ENCODE results near the gene SYT1.

DNA sequence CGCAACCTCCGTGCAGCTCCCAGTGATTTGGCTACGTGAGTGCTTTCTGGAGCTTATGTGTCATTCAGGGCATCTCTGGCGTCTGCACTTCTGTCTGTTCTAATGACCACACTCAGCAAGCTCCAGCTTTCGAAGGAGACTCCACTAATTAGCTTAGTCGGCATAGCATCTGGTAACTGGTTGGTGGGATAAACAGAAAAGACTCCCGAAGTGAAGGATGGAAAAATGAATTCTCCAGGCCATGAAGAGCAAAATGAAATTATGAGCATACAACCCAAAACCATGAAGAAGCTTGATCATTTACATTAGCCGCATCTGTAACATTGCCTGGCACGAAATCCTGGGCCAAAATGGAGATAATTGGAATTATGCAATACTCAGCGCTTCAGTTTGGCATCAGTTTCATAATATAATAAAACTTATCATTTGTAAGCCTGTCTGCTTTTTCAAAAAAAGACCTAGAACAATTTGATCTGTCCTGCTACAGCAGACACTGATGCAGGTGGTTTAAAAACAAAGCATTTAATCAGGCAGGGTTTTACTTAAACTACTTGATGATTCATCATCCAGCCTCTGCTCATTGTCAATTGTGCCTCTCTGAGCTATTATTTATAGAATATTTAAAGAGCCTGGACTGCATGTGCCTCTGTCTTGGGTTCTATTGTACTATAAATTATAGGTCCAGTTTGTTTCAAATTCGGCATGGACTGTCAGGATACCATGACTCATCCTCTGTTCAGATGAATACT, 87.4 kb downstream of the SYT1 start:
- TF ChIP-seq, protein P1, sequence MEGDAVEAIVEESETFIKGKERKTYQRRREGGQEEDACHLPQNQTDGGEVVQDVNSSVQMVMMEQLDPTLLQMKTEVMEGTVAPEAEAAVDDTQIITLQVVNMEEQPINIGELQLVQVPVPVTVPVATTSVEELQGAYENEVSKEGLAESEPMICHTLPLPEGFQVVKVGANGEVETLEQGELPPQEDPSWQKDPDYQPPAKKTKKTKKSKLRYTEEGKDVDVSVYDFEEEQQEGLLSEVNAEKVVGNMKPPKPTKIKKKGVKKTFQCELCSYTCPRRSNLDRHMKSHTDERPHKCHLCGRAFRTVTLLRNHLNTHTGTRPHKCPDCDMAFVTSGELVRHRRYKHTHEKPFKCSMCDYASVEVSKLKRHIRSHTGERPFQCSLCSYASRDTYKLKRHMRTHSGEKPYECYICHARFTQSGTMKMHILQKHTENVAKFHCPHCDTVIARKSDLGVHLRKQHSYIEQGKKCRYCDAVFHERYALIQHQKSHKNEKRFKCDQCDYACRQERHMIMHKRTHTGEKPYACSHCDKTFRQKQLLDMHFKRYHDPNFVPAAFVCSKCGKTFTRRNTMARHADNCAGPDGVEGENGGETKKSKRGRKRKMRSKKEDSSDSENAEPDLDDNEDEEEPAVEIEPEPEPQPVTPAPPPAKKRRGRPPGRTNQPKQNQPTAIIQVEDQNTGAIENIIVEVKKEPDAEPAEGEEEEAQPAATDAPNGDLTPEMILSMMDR (IDR thresholded peaks at IDR 0.05) = no peak
- TF ChIP-seq POLR2A (IDR thresholded peaks at IDR 0.05) = no peak

All from uterus (tissue), 2 donors.